Trophoblast cell (in vitro differentiated cells and primary cell): ENCODE measurements around the gene SERHL2.
"Not testable (repeated sequence)": the region's sequence is repeated elsewhere in the genome, so short reads cannot be mapped to it uniquely, and the experiment has no call there.

Source experiments
- DNase-seq, 2 donors: peaks; one replicate each; pipeline ENCODE4 v3.0.0-alpha.2; 2016
- H2AFZ ChIP-seq: 2 replicates; pipeline ENCODE4 v1.6.1; 2013; ENCODE audit warnings: low read length, moderate library complexity, mild to moderate bottlenecking; ENCODE audit not compliant: insufficient read depth, poor library complexity
- H2AK5ac ChIP-seq: 2 replicates; pipeline ENCODE4 v1.6.1; 2013; ENCODE audit warnings: mild to moderate bottlenecking, low read length
- H2BK120ac ChIP-seq: 2 replicates; pipeline ENCODE4 v1.6.1; 2013; ENCODE audit warnings: low read length, mild to moderate bottlenecking, moderate library complexity; ENCODE audit not compliant: insufficient read depth, poor library complexity
- H2BK12ac ChIP-seq: 2 replicates; pipeline ENCODE4 v1.6.1; 2013; ENCODE audit warnings: mild to moderate bottlenecking, low read length, moderate library complexity
- H2BK5ac ChIP-seq: 2 replicates; pipeline ENCODE4 v1.6.1; 2013; ENCODE audit warnings: low read length, low read depth, moderate library complexity, mild to moderate bottlenecking; ENCODE audit not compliant: poor library complexity
- H3K14ac ChIP-seq: 2 replicates; pipeline ENCODE4 v1.6.1; 2013; ENCODE audit warnings: mild to moderate bottlenecking, low read length
- H3K18ac ChIP-seq: 2 replicates; pipeline ENCODE4 v1.6.1; 2013; ENCODE audit warnings: mild to moderate bottlenecking, low read length
- H3K23ac ChIP-seq: 2 replicates; pipeline ENCODE4 v1.6.1; 2013; ENCODE audit warnings: low read length
- H3K27ac ChIP-seq: 2 replicates; pipeline ENCODE4 v1.5.1; 2013; ENCODE audit warnings: low read depth, mild to moderate bottlenecking, inconsistent platforms, low read length, moderate library complexity
- H3K27me3 ChIP-seq: 2 replicates; pipeline ENCODE4 v1.6.1; 2013; ENCODE audit warnings: inconsistent platforms, mild to moderate bottlenecking, low read length, moderate library complexity; ENCODE audit not compliant: insufficient read depth
- H3K36me3 ChIP-seq, 2 experiments: 1 replicate in 1 of 2; 2 replicates in 1 of 2; pipeline ENCODE4 v1.6.1; 2013; ENCODE audit warnings: low read length in 2 of 2, mild to moderate bottlenecking in 2 of 2, moderate library complexity in 1 of 2; ENCODE audit not compliant: insufficient read depth in 2 of 2, control insufficient read depth in 1 of 2
- H3K4ac ChIP-seq: 2 replicates; pipeline ENCODE4 v1.6.1; 2013; ENCODE audit warnings: low read depth, mild to moderate bottlenecking, low read length, moderate library complexity
- H3K4me1 ChIP-seq, 2 experiments: 1 replicate in 1 of 2; 2 replicates in 1 of 2; pipeline ENCODE4 v1.6.1; 2013; ENCODE audit warnings: low read length in 2 of 2, mild to moderate bottlenecking in 2 of 2, moderate library complexity in 1 of 2; ENCODE audit not compliant: insufficient read depth in 2 of 2, control insufficient read depth in 1 of 2
- H3K4me2 ChIP-seq: 2 replicates; pipeline ENCODE4 v1.6.1; 2013; ENCODE audit warnings: inconsistent platforms, mild to moderate bottlenecking, low read length, moderate library complexity
- H3K4me3 ChIP-seq: 2 replicates; pipeline ENCODE4 v1.5.1; 2013; ENCODE audit warnings: mild to moderate bottlenecking, low read depth, low read length, inconsistent platforms
- H3K79me1 ChIP-seq: one replicate; pipeline ENCODE4 v1.6.1; 2013; ENCODE audit warnings: low read length
- H3K79me2 ChIP-seq: 2 replicates; pipeline ENCODE4 v1.6.1; 2013; ENCODE audit warnings: low read length, mild to moderate bottlenecking; ENCODE audit not compliant: control insufficient read depth, insufficient read depth, poor library complexity
- H3K9ac ChIP-seq: 2 replicates; pipeline ENCODE4 v1.6.1; 2013; ENCODE audit warnings: mild to moderate bottlenecking, low read length
- H3K9me3 ChIP-seq: 2 replicates; pipeline ENCODE4 v1.6.1; 2013; ENCODE audit warnings: low read depth, mild to moderate bottlenecking, control low read depth, inconsistent platforms, low read length; ENCODE audit not compliant: insufficient read depth
- H4K12ac ChIP-seq: 2 replicates; pipeline ENCODE4 v1.6.1; 2013; ENCODE audit warnings: low read depth, mild to moderate bottlenecking, low read length, moderate library complexity
- H4K8ac ChIP-seq: 2 replicates; pipeline ENCODE4 v1.6.1; 2013; ENCODE audit warnings: low read depth, mild to moderate bottlenecking, low read length, moderate library complexity
- H4K91ac ChIP-seq: one replicate; pipeline ENCODE4 v1.6.1; 2013; ENCODE audit warnings: low read depth, mild to moderate bottlenecking, low read length, moderate library complexity
- WGBS: extraction: QIAGEN DNeasy Blood & Tissue Kit; methylation state at CpG from one replicate; pipeline ENCODE4 v1.1.7; 2013; ENCODE audit warnings: missing lambda C conversion rate; ENCODE audit not compliant: insufficient read length, insufficient coverage; ENCODE audit errors: extremely low coverage; 5-methylcytosine and 5-hydroxymethylcytosine counted together

Gene SERHL2

DNA sequence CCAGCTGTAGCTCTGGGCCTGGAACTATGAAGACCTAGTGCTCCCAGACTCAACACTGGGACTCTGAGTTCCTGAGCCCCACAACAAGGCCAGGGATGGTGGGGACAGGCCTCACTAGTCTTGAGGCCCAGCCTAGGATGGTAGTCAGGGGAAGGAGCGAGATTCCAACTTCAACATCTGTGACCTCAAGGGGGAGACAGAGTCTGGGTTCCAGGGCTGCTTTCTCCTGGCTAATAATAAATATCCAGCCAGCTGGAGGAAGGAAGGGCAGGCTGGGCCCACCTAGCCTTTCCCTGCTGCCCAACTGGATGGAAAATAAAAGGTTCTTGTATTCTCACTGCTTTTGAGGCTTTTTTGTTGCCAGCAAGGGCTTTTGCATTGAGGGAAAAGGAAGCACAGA lies 20.3 kb downstream of the SERHL2 start:
- not testable (repeated sequence) for H3K14ac ChIP-seq, H3K4me3 ChIP-seq, H3K9me3 ChIP-seq, H3K79me2 ChIP-seq, H3K23ac ChIP-seq, H2AFZ ChIP-seq, H3K27ac ChIP-seq, H2BK120ac ChIP-seq, H3K4ac ChIP-seq, H3K79me1 ChIP-seq, H2BK12ac ChIP-seq, H3K27me3 ChIP-seq, DNase-seq, H4K12ac ChIP-seq, H3K4me1 ChIP-seq, H3K9ac ChIP-seq, H3K4me2 ChIP-seq, H3K18ac ChIP-seq, H2AK5ac ChIP-seq, H4K91ac ChIP-seq, H2BK5ac ChIP-seq, H4K8ac ChIP-seq
- H3K36me3 ChIP-seq: peaks cover 55 to 60% of the 10 kb centered on the region in 2 experiments
- no CpG with 5 or more reads among the region's 1 CpG for WGBS

DNA sequence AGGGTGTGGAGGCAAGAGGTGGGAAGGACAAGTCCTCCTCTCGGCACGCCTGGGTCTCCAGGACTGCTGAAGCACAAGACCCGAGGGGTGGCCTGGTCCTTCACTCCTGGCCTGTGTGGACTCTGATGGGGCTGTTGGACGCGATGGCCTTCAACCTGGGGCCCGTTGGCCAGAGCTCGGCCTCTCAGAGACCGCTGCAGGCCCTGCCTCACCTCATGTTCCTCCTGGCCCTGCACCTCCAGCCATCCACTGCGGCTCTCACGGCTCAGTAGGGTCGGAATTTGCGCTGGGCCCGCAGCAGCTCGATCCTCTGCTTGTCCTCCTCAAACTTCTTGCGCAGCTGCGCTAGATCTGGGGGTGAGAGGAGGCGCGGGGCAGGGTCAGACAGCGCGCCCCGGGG lies 20.7 kb downstream of the SERHL2 start:
- H3K9me3 ChIP-seq, H2AK5ac ChIP-seq, H2AFZ ChIP-seq, H4K91ac ChIP-seq, H3K79me2 ChIP-seq, H3K4ac ChIP-seq, H3K27ac ChIP-seq, DNase-seq, H3K4me3 ChIP-seq, H2BK120ac ChIP-seq, H3K79me1 ChIP-seq, H3K4me1 ChIP-seq, H3K14ac ChIP-seq, H2BK12ac ChIP-seq, H3K27me3 ChIP-seq, H4K12ac ChIP-seq, H2BK5ac ChIP-seq, H3K9ac ChIP-seq, H3K4me2 ChIP-seq, H3K23ac ChIP-seq, H4K8ac ChIP-seq, H3K18ac ChIP-seq: not testable (repeated sequence)
- WGBS: no CpG with 5 or more reads among the region's 21 CpGs
- peaks cover 55 to 60% of the 10 kb centered on the region in 2 experiments for H3K36me3 ChIP-seq

DNA sequence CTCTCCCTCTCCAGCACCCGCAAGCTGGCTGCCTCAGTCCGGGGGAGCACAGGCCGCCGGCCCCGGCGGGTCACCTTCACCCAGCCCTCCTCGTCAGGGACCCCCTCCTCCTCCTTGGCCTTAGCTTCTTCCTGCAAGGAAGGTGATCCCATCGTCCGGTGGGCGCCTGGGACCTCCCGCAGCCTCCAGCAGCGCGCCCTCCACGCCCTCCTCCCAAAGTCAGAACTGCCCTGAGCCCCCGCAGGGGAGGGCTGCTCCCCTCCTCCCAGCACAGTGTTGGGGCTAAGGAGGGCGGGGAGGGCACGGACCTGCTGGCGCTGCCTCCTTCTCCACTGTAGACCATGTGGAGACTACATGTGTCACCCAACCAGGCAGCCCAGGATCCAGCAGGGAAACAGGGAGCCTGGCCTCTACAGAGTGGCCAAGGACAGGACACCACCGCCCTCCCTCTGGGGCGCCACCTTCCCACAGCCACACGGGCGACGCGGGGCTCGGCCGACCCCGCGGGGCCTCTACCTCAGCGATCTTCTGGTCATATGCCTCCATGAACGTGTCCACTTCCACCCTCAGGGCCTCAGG lies 22.3 kb downstream of the SERHL2 start:
- H3K4me2 ChIP-seq, H2AFZ ChIP-seq, H3K23ac ChIP-seq, H4K12ac ChIP-seq, H2AK5ac ChIP-seq, H2BK12ac ChIP-seq, H3K14ac ChIP-seq, H3K27ac ChIP-seq, H4K91ac ChIP-seq, H3K9ac ChIP-seq, H3K27me3 ChIP-seq, H3K79me2 ChIP-seq, H3K79me1 ChIP-seq, H3K4ac ChIP-seq, H2BK5ac ChIP-seq, DNase-seq, H4K8ac ChIP-seq, H2BK120ac ChIP-seq, H3K4me1 ChIP-seq, H3K9me3 ChIP-seq, H3K4me3 ChIP-seq, H3K18ac ChIP-seq: not testable (repeated sequence)
- peaks cover 55 to 56% of the 10 kb centered on the region in 2 experiments for H3K36me3 ChIP-seq
- no CpG with 5 or more reads among the region's 30 CpGs for WGBS

DNA sequence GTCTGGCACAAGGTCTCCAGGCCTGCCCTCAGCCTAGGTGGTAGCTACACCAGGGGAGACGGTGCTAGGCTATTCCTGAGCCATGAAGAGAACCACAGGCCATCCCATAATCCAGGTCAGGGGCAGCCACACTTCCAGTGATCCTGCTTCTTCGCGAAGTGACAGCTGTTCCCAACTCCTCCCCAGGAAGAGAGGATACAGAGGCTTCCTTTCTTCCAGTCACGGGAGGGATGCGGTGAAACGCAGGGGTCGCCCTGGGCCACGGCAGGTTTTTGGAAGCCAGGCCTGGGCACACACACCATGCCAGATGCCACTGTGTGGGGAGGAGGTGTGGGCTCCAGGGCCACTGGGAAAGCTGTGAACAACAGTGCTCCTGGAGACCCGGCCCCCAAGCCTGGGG lies 23.4 kb downstream of the SERHL2 start:
- H3K4me2 ChIP-seq, H3K79me2 ChIP-seq, H3K18ac ChIP-seq, H4K12ac ChIP-seq, H3K23ac ChIP-seq, H3K79me1 ChIP-seq, H2BK12ac ChIP-seq, H3K27ac ChIP-seq, H3K9me3 ChIP-seq, H3K27me3 ChIP-seq, H4K91ac ChIP-seq, H3K14ac ChIP-seq, H2BK5ac ChIP-seq, H3K9ac ChIP-seq, H3K4me1 ChIP-seq, H2AK5ac ChIP-seq, H2AFZ ChIP-seq, H3K4me3 ChIP-seq, DNase-seq, H2BK120ac ChIP-seq, H4K8ac ChIP-seq, H3K4ac ChIP-seq: not testable (repeated sequence)
- H3K36me3 ChIP-seq: peaks cover 50 to 54% of the 10 kb centered on the region in 2 experiments
- WGBS: no CpG with 5 or more reads among the region's 9 CpGs
